SH-SY5Y (cell line): ENCODE data around the gene ALPG.

ENCODE experiments used
- GATA2 ChIP-seq: IDR thresholded peaks from 2 replicates; pipeline ENCODE4 v1.6.1; 2011; ENCODE audit warnings: mild to moderate bottlenecking, low read depth, low read length
- GATA3 ChIP-seq: IDR thresholded peaks from 2 replicates; pipeline ENCODE4 v1.6.1; 2011; ENCODE audit warnings: low read depth, mild to moderate bottlenecking, low read length, moderate library complexity

DNA sequence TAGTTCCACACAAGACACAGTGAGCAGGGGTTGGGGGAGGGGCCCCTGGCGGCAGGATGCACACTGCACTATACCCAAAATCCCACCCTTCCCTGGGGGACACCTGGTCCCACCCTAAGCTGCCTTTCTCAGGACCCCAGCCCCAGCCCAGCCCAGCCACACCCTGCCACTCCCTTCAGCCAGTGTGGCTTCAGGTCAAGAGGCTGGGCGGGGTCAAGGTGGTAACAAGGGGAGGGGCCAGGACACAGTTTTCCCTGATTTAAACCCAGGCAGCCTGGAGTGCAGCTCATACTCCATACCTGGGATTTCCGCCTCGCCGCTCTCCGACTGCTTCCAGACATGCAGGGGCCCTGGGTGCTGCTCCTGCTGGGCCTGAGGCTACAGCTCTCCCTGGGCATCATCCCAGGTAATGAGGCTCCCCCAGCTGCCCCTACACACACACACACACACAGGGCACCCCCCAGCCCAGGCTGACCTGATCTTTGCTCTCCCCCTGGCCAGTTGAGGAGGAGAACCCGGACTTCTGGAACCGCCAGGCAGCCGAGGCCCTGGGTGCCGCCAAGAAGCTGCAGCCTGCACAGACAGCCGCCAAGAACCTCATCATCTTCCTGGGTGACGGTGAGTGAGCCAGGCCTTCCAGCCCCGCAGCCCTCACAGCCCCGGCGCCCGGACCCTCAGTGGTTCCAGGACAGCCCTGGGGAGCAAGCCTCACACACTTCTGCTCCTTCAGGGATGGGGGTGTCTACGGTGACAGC lies at the start of gene ALPG:
- no peak for TF ChIP-seq GATA2
- TF ChIP-seq GATA3 = no peak
